ENCODE data around the gene CBFB. TPM values are rescaled to one million over a fixed set of nuclear protein-coding genes. Genes with fewer than 3 reads are reported as not detected.

The CBFB gene
- total and polyA plus RNA-seq, 2 of the 13 experiments (the other 11 are each of a cell fraction or from before 2014, with no cell fraction given): 22.1 to 70.8 TPM

DNA sequence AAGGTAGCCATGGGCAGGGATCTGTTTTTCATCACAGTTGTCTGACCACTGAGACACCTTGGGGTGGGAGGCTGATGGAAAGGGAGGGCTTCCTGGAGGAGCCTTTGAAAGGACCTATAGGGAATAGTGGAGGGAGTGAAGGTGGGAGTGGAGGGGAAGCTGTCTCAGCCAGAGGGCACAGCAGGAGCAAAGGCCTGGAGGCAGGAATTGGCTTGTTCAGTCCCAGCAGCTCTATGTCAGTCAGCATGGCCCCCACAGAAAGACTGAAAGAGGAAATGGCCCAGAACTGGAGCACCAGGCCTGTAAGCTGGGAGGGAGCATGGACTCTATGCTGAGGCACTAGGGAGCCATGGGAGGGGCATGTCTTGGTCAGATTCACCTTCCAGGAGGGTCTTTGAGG, 12.8 kb upstream of the CBFB start:
- Histone ChIP-seq H2AFZ (ENCODE audit: low read length) (no peak overlapping the region), H3K9me3 (ENCODE audit: low read length) (no peaks in the 10 kb centered on the region), H3K9ac (ENCODE audit: insufficient read depth, low read depth, low read length) (no peak overlapping the region), H3K27me3 (ENCODE audit: control insufficient read depth in 1 of 2, insufficient read depth in 2 of 2, low read length in 2 of 2) (peaks cover 7 to 25% of the 10 kb centered on the region in 2 experiments), H4K20me1 (ENCODE audit: insufficient read depth, low read length) (no peaks in the 10 kb centered on the region), H3K4me3 (replicated peaks in 1 of 3; ENCODE audit: insufficient read depth in 1 of 3, low read depth in 2 of 3, low read length in 3 of 3) (no peak overlapping the region), H3K36me3 (replicated peaks in 1 of 2; ENCODE audit: control insufficient read depth in 1 of 2, insufficient read depth in 2 of 2, low read length in 2 of 2) (no peaks in the 10 kb centered on the region), H3K27ac (ENCODE audit: extremely low read length, insufficient read depth, low read length) (no peak overlapping the region), H3K79me2 (ENCODE audit: insufficient read depth, low read length) (no peaks in the 10 kb centered on the region), H3K4me2 (ENCODE audit: low read depth, low read length) (no peak overlapping the region), H3K4me1 (ENCODE audit: insufficient read depth, low read length) (peaks cover 37% of the 10 kb centered on the region)
- no TSS peak for BruUV-seq (replicated peaks)
- no peak for ATAC-seq
- ChIA-PET POLR2A (no interaction called here), CTCF (ENCODE audit: low intra/inter-chr PET ratio, low total read pairs) (interaction anchor here (4.2 kb wide), 1 partner anchor 38 kb away, joined by 17 read pairs; no protein-coding TSS in a partner anchor)
- intact Hi-C loops (cut with micrococcal nuclease; ENCODE audit: unreplicated experiment) (loop anchor here (10.0 kb wide), 1 partner anchor 61 kb away; no protein-coding TSS in a partner anchor), in situ Hi-C loops (cut with HindIII; ENCODE audit: extremely low pct_ligation_motif_present, low pct_unique_long_range_greater_than_20kb) (loop anchor here (5.0 kb wide), 1 partner anchor 141 kb away; the partner anchor contains the start of genes FBXL8 and TRADD)
- FAIRE-seq: no peak
- TF ChIP-seq NKX3-1 (CRISPR knock-in tag; IDR thresholded peaks at IDR 0.05) (no peak), ZNF282 (IDR thresholded peaks at IDR 0.05; ENCODE audit: partially characterized antibody) (no peak), CBX5 (CRISPR knock-in tag; IDR thresholded peaks at IDR 0.05; ENCODE audit: borderline replicate concordance) (no peak), NR1H2 (CRISPR knock-in tag; IDR thresholded peaks at IDR 0.05; ENCODE audit: borderline replicate concordance, low read depth) (no peak), ZFYVE20 (CRISPR knock-in tag; IDR thresholded peaks at IDR 0.05; ENCODE audit: borderline replicate concordance, low read depth) (no peak), REPIN1 (CRISPR knock-in tag; IDR thresholded peaks at IDR 0.05; ENCODE audit: borderline replicate concordance, low read depth) (no peak), KMT2A (CRISPR knock-in tag; IDR thresholded peaks at IDR 0.05) (no peak), SP140L (CRISPR knock-in tag; IDR thresholded peaks at IDR 0.05; ENCODE audit: borderline replicate concordance) (no peak), PHF20 (CRISPR knock-in tag; IDR thresholded peaks at IDR 0.05) (no peak), KDM3A (CRISPR knock-in tag; IDR thresholded peaks at IDR 0.05; ENCODE audit: low read depth) (no peak), ZNF891 (CRISPR knock-in tag; IDR thresholded peaks at IDR 0.05) (no peak), ZNF577 (CRISPR knock-in tag; IDR thresholded peaks at IDR 0.05; ENCODE audit: borderline replicate concordance, low read depth) (no peak), PAF1 (CRISPR knock-in tag; IDR thresholded peaks at IDR 0.05) (no peak)
- no peak for DNase-seq (ENCODE audit: low spot score)
